CD14-positive monocyte (primary cell): Measurements from ENCODE around the gene TBC1D28. TPM values are rescaled to one million over a fixed set of nuclear protein-coding genes. Genes with fewer than 3 reads are reported as not detected.
"Not testable (repeated sequence)": the region's sequence is repeated elsewhere in the genome, so short reads cannot be mapped to it uniquely, and the experiment has no call there.

Experiments
- DNase-seq, 3 donors: peaks; one replicate each; pipeline ENCODE4 v3.0.0-alpha.2; 2011 to 2022
- H2AFZ ChIP-seq: 2 replicates; pipeline ENCODE4 v1.6.0; 2012; ENCODE audit warnings: mild to moderate bottlenecking, low read depth, low read length, inconsistent platforms; ENCODE audit not compliant: insufficient read depth, poor library complexity, severe bottlenecking
- H3K27ac ChIP-seq, 2 donors: 1 replicate in 1 of 2; 2 replicates in 1 of 2; pipeline ENCODE4 v1.5.1; 2012 to 2013; ENCODE audit warnings: low read length in 2 of 2, control low read depth in 1 of 2, inconsistent platforms in 1 of 2, low read depth in 1 of 2, mild to moderate bottlenecking in 1 of 2
- H3K27me3 ChIP-seq, 2 donors: one replicate each; pipeline versions ENCODE4 v1.6.0 to v1.6.1; 2011 to 2013; ENCODE audit warnings: low read length in 2 of 2; ENCODE audit not compliant: control insufficient read depth in 2 of 2, insufficient read depth in 2 of 2
- H3K36me3 ChIP-seq, 2 donors: replicated peaks in 1 of 2; 1 replicate in 1 of 2; 2 replicates in 1 of 2; pipeline versions ENCODE4 v1.5.1 to v1.6.1; 2012 to 2013; ENCODE audit warnings: low read length in 2 of 2, control low read depth in 1 of 2, inconsistent platforms in 1 of 2, mild to moderate bottlenecking in 1 of 2; ENCODE audit not compliant: insufficient read depth in 2 of 2, control insufficient read depth in 1 of 2
- H3K4me1 ChIP-seq, 2 donors: 1 replicate in 1 of 2; 2 replicates in 1 of 2; pipeline versions ENCODE4 v1.5.1 to v1.6.1; 2012 to 2013; ENCODE audit warnings: low read length in 2 of 2, control low read depth in 1 of 2, inconsistent platforms in 1 of 2, mild to moderate bottlenecking in 1 of 2, moderate library complexity in 1 of 2; ENCODE audit not compliant: insufficient read depth in 2 of 2, control insufficient read depth in 1 of 2
- H3K4me2 ChIP-seq: replicated peaks from 2 replicates; pipeline ENCODE3; 2012; ENCODE audit warnings: low read length, moderate library complexity, mild to moderate bottlenecking; ENCODE audit not compliant: poor library complexity, severe bottlenecking; ENCODE audit errors: extremely low read depth
- H3K4me3 ChIP-seq, 3 experiments: fragments of 200-600 bp in 1 of 3; sonication (generic) in 1 of 3; replicated peaks in 1 of 3; 1 replicate in 2 of 3; 2 replicates in 1 of 3; pipeline ENCODE4 v1.5.1; 2011 to 2013; ENCODE audit warnings: low read length in 3 of 3, mild to moderate bottlenecking in 3 of 3, control low read depth in 2 of 3, low read depth in 2 of 3, inconsistent platforms in 1 of 3, moderate library complexity in 1 of 3
- H3K79me2 ChIP-seq: 2 replicates; pipeline ENCODE4 v1.6.0; 2012; ENCODE audit warnings: mild to moderate bottlenecking, control low read depth, inconsistent platforms, low read length, moderate library complexity; ENCODE audit not compliant: insufficient read depth
- H3K9ac ChIP-seq: 2 replicates; pipeline ENCODE4 v1.6.0; 2017; ENCODE audit warnings: low read length, mild to moderate bottlenecking; ENCODE audit not compliant: insufficient read depth, poor library complexity, severe bottlenecking
- H3K9me3 ChIP-seq, 2 donors: replicated peaks in 1 of 2; 1 replicate in 1 of 2; 2 replicates in 1 of 2; pipeline versions ENCODE4 v1.5.1 to v1.6.1; 2012 to 2013; ENCODE audit warnings: low read length in 2 of 2, control low read depth in 1 of 2; ENCODE audit not compliant: control insufficient read depth in 1 of 2, insufficient read depth in 1 of 2
- H4K20me1 ChIP-seq: 2 replicates; pipeline ENCODE4 v1.6.0; 2012; ENCODE audit warnings: mild to moderate bottlenecking, low read length, control low read depth, moderate library complexity; ENCODE audit not compliant: insufficient read depth
- H3K27ac Mint-ChIP-seq, 7 donors: one replicate each; pipeline ENCODE4 v1.8.0; 2020; ENCODE audit warnings: mild to moderate bottlenecking in 7 of 7, mixed read lengths in 7 of 7, moderate library complexity in 6 of 7, inconsistent platforms in 2 of 7
- H3K27me3 Mint-ChIP-seq, 3 donors: one replicate each; pipeline ENCODE4 v1.8.0; 2021 to 2022; ENCODE audit warnings: low read depth in 3 of 3, mild to moderate bottlenecking in 3 of 3, mixed read lengths in 3 of 3, moderate library complexity in 3 of 3, inconsistent platforms in 1 of 3
- H3K36me3 Mint-ChIP-seq, 2 donors: one replicate each; pipeline ENCODE4 v1.8.0; 2020; ENCODE audit warnings: mixed read lengths in 2 of 2, inconsistent platforms in 1 of 2, mild to moderate bottlenecking in 1 of 2
- H3K4me1 Mint-ChIP-seq: one replicate; pipeline ENCODE4 v1.8.0; 2020; ENCODE audit warnings: mild to moderate bottlenecking, mixed read lengths
- H3K4me3 Mint-ChIP-seq, 2 donors: one replicate each; pipeline ENCODE4 v1.8.0; 2020; ENCODE audit warnings: mild to moderate bottlenecking in 2 of 2, mixed read lengths in 2 of 2, moderate library complexity in 1 of 2
- H3K9me3 Mint-ChIP-seq, 7 donors: one replicate each; pipeline ENCODE4 v1.8.0; 2020 to 2022; ENCODE audit warnings: mixed read lengths in 7 of 7, mild to moderate bottlenecking in 6 of 7, moderate library complexity in 6 of 7, inconsistent platforms in 2 of 7
- WGBS: methylation state at CpG from one replicate; pipeline ENCODE4 v1.1.5; 2013; ENCODE audit warnings: missing lambda C conversion rate; ENCODE audit not compliant: insufficient coverage; 5-methylcytosine and 5-hydroxymethylcytosine counted together
- intact Hi-C, 2 donors: fragments of 100-400 bp; cut with micrococcal nuclease; formaldehyde crosslinking; loops; one replicate each; pipeline versions ENCODE4 v1.15.0 to v1.15.1; 2023
- polyA plus RNA-seq, 3 donors: library from polyadenylated mRNA; depleted of rRNA in 1 of 3; unstranded in 2 of 3; stranded (reverse) in 1 of 3; fragments of 300-500 nt in 2 of 3; fragments of >200 nt in 1 of 3; fragmentation: Illumina TruSeq in 2 of 3; gene quantifications; 1 replicate in 2 of 3; 2 replicates in 1 of 3; pipeline ENCODE4 v1.2.3, GENCODE V29; 2012 to 2021

Gene TBC1D28
- polyA plus RNA-seq, 3 donors, result not detected

DNA sequence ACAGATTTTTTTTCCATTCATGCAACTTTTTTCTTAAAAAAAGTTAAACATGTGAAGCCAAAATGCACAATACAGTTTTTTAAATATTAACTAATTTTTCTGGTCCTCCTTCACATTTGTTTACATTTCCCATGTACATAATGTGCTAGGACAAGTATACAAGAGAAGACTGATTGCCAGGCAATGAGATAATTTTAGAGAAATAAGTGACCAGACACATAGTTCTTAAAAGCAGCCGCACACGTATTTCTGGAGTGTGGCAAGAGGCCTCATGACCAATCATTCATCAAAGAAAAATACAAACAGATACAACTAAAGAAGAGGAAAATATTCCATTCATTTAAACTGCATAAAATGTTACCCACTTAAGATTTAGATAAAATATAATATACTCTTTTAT, 22.1 kb upstream of the TBC1D28 start:
- H3K79me2 ChIP-seq, H3K4me1 ChIP-seq, H3K4me1 Mint-ChIP-seq, H3K4me3 ChIP-seq, H3K36me3 ChIP-seq, H3K4me3 Mint-ChIP-seq, H3K36me3 Mint-ChIP-seq, H3K4me2 ChIP-seq, H4K20me1 ChIP-seq, H3K27ac ChIP-seq, DNase-seq, H2AFZ ChIP-seq, H3K27me3 ChIP-seq, intact Hi-C loops, H3K27ac Mint-ChIP-seq, H3K27me3 Mint-ChIP-seq, H3K9ac ChIP-seq: not testable (repeated sequence)
- WGBS, result no CpG with 5 or more reads among the region's 2 CpGs
- H3K9me3 Mint-ChIP-seq, result peaks cover 8 to 46% (median 37%) of the 10 kb centered on the region in 7 donors
- peaks cover 3 to 21% of the 10 kb centered on the region in 2 donors for H3K9me3 ChIP-seq

DNA sequence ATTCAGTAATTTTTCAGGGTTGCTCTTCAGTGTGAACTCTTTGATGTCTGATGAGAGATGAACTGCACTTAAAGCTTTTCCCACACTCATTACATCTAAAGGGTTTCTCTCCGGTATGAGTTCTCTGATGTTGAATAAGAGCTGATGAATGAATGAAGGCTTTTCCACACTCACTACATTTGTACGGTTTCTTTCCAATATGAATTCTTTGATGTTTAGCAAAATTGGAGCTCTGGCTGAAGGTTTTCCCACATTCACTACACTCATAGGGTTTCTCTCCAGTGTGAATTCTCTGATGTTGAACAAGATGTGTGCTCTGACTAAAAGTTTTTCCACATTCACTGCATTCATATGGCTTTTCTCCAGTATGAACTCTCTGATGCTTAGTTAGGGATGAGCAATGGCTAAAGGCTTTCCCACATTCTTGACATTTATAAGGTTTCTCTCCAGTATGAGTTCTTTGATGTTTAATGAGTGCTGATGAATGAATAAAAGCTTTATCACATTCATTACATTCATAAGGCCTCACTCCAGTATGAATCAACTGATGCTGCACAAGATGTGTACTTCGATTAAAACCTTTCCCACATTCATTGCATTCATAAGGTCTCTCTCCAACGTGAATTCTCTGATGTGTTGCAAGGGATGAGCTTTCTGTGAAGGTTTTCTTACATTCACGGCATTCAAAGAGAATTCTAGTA, 17.9 kb upstream of the TBC1D28 start:
- H3K27me3 ChIP-seq, result not testable (repeated sequence)

DNA sequence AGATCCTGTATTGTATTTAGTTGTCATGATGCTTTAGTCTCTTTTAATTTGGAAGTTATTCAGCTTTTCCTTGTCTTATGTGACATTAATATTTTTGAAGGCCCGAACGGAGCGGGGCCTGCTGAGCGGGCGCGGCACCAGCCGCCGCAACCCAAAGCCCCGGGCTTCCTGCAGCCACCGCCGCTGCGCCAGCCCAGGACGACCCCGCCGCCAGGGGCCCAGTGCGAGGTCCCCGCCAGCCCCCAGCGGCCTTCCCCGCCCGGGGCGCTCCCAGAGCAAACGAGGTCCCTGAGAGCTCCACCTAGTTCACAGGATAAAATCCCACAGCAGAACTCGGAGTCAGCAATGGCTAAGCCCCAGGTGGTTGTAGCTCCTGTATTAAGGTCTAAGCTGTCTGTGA, 5.9 kb upstream of the TBC1D28 start:
- WGBS, result 83% methylated on average over 12 of the region's 23 CpGs
- H3K4me1 Mint-ChIP-seq, H3K27me3 ChIP-seq, H3K4me1 ChIP-seq, H2AFZ ChIP-seq, H3K4me3 ChIP-seq, H3K4me3 Mint-ChIP-seq, H3K4me2 ChIP-seq, H3K27ac Mint-ChIP-seq, H3K9ac ChIP-seq, H3K9me3 ChIP-seq, H3K36me3 ChIP-seq, H4K20me1 ChIP-seq, intact Hi-C loops, H3K27ac ChIP-seq, H3K79me2 ChIP-seq, H3K36me3 Mint-ChIP-seq, DNase-seq: not testable (repeated sequence)
- H3K9me3 Mint-ChIP-seq, result peaks cover 0 to 14% (median 8%) of the 10 kb centered on the region in 7 donors
- H3K27me3 Mint-ChIP-seq, result peaks cover 1 to 23% (median 7%) of the 10 kb centered on the region in 3 donors

More for the DNA sequence above, 17.9 kb upstream of the TBC1D28 start:
- H3K27ac ChIP-seq, H2AFZ ChIP-seq, intact Hi-C loops, H4K20me1 ChIP-seq, H3K27ac Mint-ChIP-seq, H3K27me3 Mint-ChIP-seq, H3K4me3 Mint-ChIP-seq, H3K4me2 ChIP-seq, H3K9ac ChIP-seq, DNase-seq, H3K79me2 ChIP-seq, H3K4me1 Mint-ChIP-seq, H3K4me3 ChIP-seq, H3K36me3 Mint-ChIP-seq, H3K4me1 ChIP-seq, H3K36me3 ChIP-seq: not testable (repeated sequence)
- no CpG with 5 or more reads among the region's 5 CpGs for WGBS
- H3K9me3 ChIP-seq, result peaks cover 4 to 24% of the 10 kb centered on the region in 2 donors
- H3K9me3 Mint-ChIP-seq, result peaks cover 5 to 49% (median 44%) of the 10 kb centered on the region in 7 donors

DNA sequence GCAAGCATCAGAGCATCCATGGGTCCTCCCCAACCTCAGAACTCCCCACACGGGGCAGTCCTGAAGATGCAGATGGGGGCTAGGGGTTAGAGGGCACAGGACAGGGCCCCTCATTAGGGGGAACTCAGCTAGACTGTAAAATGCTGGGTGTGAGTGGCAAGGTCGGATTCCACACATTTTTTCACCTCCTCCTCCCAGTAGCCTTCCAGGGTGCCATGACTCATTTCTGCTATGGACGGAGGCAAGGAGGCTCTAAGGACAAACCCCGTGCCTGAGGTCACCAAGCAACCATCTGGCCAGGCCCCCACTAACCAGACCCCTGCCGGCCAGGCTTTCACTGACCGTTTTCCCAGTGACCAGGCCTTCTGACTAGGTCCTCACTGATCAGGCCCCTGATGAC, 1.1 kb downstream of the TBC1D28 start:
- H3K36me3 Mint-ChIP-seq, H3K27me3 ChIP-seq, H3K79me2 ChIP-seq, H2AFZ ChIP-seq, intact Hi-C loops, H3K4me1 ChIP-seq, H3K4me1 Mint-ChIP-seq, H3K27ac Mint-ChIP-seq, DNase-seq, H3K27me3 Mint-ChIP-seq, H3K9me3 ChIP-seq, H3K9ac ChIP-seq, H3K4me3 Mint-ChIP-seq, H3K27ac ChIP-seq, H3K36me3 ChIP-seq, H3K9me3 Mint-ChIP-seq, H3K4me3 ChIP-seq, H3K4me2 ChIP-seq, H4K20me1 ChIP-seq: not testable (repeated sequence)
- WGBS, result no CpG with 5 or more reads among the region's 6 CpGs
